ENCODE results near the gene BARX2. TPM values are rescaled to one million over a fixed set of nuclear protein-coding genes. Genes with fewer than 3 reads are reported as not detected.

BARX2 gene
- total and polyA plus RNA-seq, 2 of the 4 experiments (the other 2 are of a cell fraction): not detected

- no TSS peak for BruUV-seq (replicated peaks)
- in situ Hi-C loops (cut with MboI; ENCODE audit: low sequenced_read_pairs): no loop called here
- dilution Hi-C loops (cut with HindIII; ENCODE audit: low sequenced_read_pairs, unreplicated experiment): no loop called here
- POLR2A ChIA-PET (ENCODE audit: unreplicated experiment): no interaction called here
- H3K56ac ChIP-seq (ENCODE audit: extremely low read depth, insufficient read depth, low read length): no peak overlapping the region
- H3K27ac ChIP-seq (ENCODE audit: insufficient read depth, low read length): no peak overlapping the region
- CTCF ChIA-PET: no interaction called here
- no peak overlapping the region for H2BK20ac ChIP-seq (ENCODE audit: low read depth, low read length)
- no peak for TF ChIP-seq MXI1 (IDR thresholded peaks at IDR 0.05; ENCODE audit: borderline replicate concordance, low read depth, low read length)
- TF ChIP-seq, protein P1, sequence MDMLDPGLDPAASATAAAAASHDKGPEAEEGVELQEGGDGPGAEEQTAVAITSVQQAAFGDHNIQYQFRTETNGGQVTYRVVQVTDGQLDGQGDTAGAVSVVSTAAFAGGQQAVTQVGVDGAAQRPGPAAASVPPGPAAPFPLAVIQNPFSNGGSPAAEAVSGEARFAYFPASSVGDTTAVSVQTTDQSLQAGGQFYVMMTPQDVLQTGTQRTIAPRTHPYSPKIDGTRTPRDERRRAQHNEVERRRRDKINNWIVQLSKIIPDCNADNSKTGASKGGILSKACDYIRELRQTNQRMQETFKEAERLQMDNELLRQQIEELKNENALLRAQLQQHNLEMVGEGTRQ (IDR thresholded peaks at IDR 0.05; ENCODE audit: low read depth, low read length): no peak
- no peak for TF ChIP-seq POLR2A (IDR thresholded peaks at IDR 0.05; ENCODE audit: low read depth, low read length)
- no peak for TF ChIP-seq MAZ (IDR thresholded peaks at IDR 0.05; ENCODE audit: borderline replicate concordance, low read depth, low read length)
- TF ChIP-seq RAD21 (IDR thresholded peaks at IDR 0.05; ENCODE audit: low read length): no peak
- no peak for TF ChIP-seq CEBPB (IDR thresholded peaks at IDR 0.05; ENCODE audit: low read depth, low read length)
- TF ChIP-seq SMC3 (IDR thresholded peaks at IDR 0.05; ENCODE audit: low read depth, low read length): no peak
- TF ChIP-seq, protein P2, sequence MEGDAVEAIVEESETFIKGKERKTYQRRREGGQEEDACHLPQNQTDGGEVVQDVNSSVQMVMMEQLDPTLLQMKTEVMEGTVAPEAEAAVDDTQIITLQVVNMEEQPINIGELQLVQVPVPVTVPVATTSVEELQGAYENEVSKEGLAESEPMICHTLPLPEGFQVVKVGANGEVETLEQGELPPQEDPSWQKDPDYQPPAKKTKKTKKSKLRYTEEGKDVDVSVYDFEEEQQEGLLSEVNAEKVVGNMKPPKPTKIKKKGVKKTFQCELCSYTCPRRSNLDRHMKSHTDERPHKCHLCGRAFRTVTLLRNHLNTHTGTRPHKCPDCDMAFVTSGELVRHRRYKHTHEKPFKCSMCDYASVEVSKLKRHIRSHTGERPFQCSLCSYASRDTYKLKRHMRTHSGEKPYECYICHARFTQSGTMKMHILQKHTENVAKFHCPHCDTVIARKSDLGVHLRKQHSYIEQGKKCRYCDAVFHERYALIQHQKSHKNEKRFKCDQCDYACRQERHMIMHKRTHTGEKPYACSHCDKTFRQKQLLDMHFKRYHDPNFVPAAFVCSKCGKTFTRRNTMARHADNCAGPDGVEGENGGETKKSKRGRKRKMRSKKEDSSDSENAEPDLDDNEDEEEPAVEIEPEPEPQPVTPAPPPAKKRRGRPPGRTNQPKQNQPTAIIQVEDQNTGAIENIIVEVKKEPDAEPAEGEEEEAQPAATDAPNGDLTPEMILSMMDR (conservative IDR thresholded peaks at IDR 0.05; ENCODE audit: low read depth, low read length): no peak
- no peak for TF ChIP-seq RFX5 (IDR thresholded peaks at IDR 0.05; ENCODE audit: low read depth, low read length)
- no peak overlapping the region for H3K14ac ChIP-seq (replicated peaks; ENCODE audit: low read depth, low read length)
- no peak overlapping the region for H2BK5ac ChIP-seq (ENCODE audit: low read depth, low read length, poor library complexity, severe bottlenecking)
- H4K8ac ChIP-seq (ENCODE audit: low read depth in 2 of 2, low read length in 2 of 2): no peak overlapping the region
- no peak overlapping the region for H3K9ac ChIP-seq (ENCODE audit: low read depth, low read length)
- no peaks in the 10 kb centered on the region for H3K79me1 ChIP-seq (ENCODE audit: low read depth in 1 of 2, low read length in 2 of 2)
- H3K4ac ChIP-seq (ENCODE audit: low read depth, low read length): no peak overlapping the region
- H3K4me3 ChIP-seq (ENCODE audit: insufficient read depth, low read depth, low read length): no peak overlapping the region
- no peaks in the 10 kb centered on the region for H4K20me1 ChIP-seq (ENCODE audit: insufficient read depth, low read length)
- H3K4me2 ChIP-seq (ENCODE audit: low read depth, low read length): no peak overlapping the region
- intact Hi-C loops (cut with micrococcal nuclease): no loop called here
- H4K5ac ChIP-seq (ENCODE audit: low read depth, low read length): no peak overlapping the region
- no peak overlapping the region for H2BK120ac ChIP-seq (ENCODE audit: low read depth, low read length)
- no peak overlapping the region for H3K23ac ChIP-seq (ENCODE audit: low read depth, low read length)
- no peak overlapping the region for H2AK9ac ChIP-seq (replicated peaks; ENCODE audit: low read depth, low read length, poor library complexity)
- H2AFZ ChIP-seq (replicated peaks; ENCODE audit: low read length, poor library complexity): no peak overlapping the region
- no peak overlapping the region for H4K91ac ChIP-seq (ENCODE audit: insufficient read depth, low read depth, low read length)
- no peaks in the 10 kb centered on the region for H3K9me1 ChIP-seq (ENCODE audit: insufficient read depth, low read length)
- H3K9me3 ChIP-seq (ENCODE audit: control insufficient read depth, insufficient read depth, low read length): peaks cover 16% of the 10 kb centered on the region
- H3K4me1 ChIP-seq (ENCODE audit: control insufficient read depth, insufficient read depth, low read length): no peaks in the 10 kb centered on the region
- no peak overlapping the region for H2AK5ac ChIP-seq (ENCODE audit: low read depth, low read length)
- no peaks in the 10 kb centered on the region for H3K27me3 ChIP-seq (ENCODE audit: control insufficient read depth, insufficient read depth, low read length)
- WGBS, 2 experiments (ENCODE audit: extremely low coverage in 2 of 2, insufficient read length in 1 of 2): no CpG with 5 or more reads among the region's 3 CpGs
- H3K36me3 ChIP-seq (ENCODE audit: control insufficient read depth, insufficient read depth, low read length): no peaks in the 10 kb centered on the region
- DNase-seq: no peak
- ATAC-seq (ENCODE audit: low read depth): no peak
- H3K18ac ChIP-seq (ENCODE audit: low read depth, low read length): no peak overlapping the region
- no peak overlapping the region for H2BK15ac ChIP-seq (ENCODE audit: low read depth, low read length)
Observed at GRCh38 chr11:129458278-129458677, 82.6 kb downstream of the BARX2 start.

Data from IMR-90 (cell line).